Uterus (tissue), 2 donors: Measurements from ENCODE around the gene PGAM1.

Experiments used
- CTCF ChIP-seq, 4 experiments: fragments of 200-600 bp in 2 of 4; fragments of 450-650 bp in 2 of 4; sonication (generic) in 2 of 4; IDR thresholded peaks; one replicate each; pipeline ENCODE4 v1.5.1; 2016 to 2019; ENCODE audit warnings: antibody characterized with exemption in 4 of 4, mild to moderate bottlenecking in 2 of 4, moderate library complexity in 1 of 4
- POLR2A ChIP-seq, 2 donors: fragments of 450-650 bp; IDR thresholded peaks; one replicate each; pipeline ENCODE4 v1.6.1; 2016; ENCODE audit warnings: antibody characterized with exemption in 2 of 2, mild to moderate bottlenecking in 1 of 2, moderate library complexity in 1 of 2

GRCh38 chr10:97385565-97385964 is 40.4 kb upstream of the PGAM1 start:
- no peak for TF ChIP-seq CTCF (IDR thresholded peaks at IDR 0.05)
- no peak for TF ChIP-seq POLR2A (IDR thresholded peaks at IDR 0.05)
